GM12891 (cell line): ENCODE results near the gene UTP4.

Experiments used
- POLR2A ChIP-seq: IDR thresholded peaks from 2 replicates; pipeline ENCODE4 v1.6.1; 2011; ENCODE audit warnings: low read depth, low read length, control low read depth
- POLR2AphosphoS5 ChIP-seq: IDR thresholded peaks from 2 replicates; pipeline ENCODE4 v1.6.1; 2011; ENCODE audit warnings: low read depth, low read length, control low read depth
- SPI1 ChIP-seq: IDR thresholded peaks from 2 replicates; pipeline ENCODE4 v1.6.1; 2011; ENCODE audit warnings: low read depth, low read length, control low read depth

- no peak for TF ChIP-seq SPI1
- no peak for TF ChIP-seq POLR2AphosphoS5
- no peak for TF ChIP-seq POLR2A
Observed at GRCh38 chr16:69176033-69176800, 43.8 kb downstream of the UTP4 start.
